ENCODE data around the gene PFKFB3.
"Not testable (repeated sequence)": the region's sequence is repeated elsewhere in the genome, so short reads cannot be mapped to it uniquely, and the experiment has no call there.

Gene PFKFB3

DNA sequence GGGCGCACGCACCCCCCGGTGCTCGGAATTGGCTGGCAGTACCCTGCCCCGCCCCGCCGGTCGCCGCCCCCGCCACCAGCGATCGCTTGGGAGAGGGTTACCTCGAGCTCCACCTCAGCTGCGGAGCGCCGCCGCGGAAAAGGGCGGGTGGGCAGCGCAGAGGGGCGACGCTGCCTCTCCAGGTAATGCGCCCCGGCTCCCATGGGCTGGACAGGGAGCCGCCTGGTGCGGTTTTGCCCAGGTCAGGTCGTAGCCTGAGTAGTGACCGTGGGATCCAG, 1.3 kb downstream of the PFKFB3 start:
- peak overlapping the region; percentile 77 for H3K27ac ChIP-seq (ENCODE audit: low read depth, low read length, poor library complexity, severe bottlenecking)
- peak overlapping the region; percentile 98 for H3K4me2 ChIP-seq (ENCODE audit: low read length)
- peak overlapping the region; percentile 93 for H3K9ac ChIP-seq (ENCODE audit: low read length)
- no peaks in the 10 kb centered on the region for H3K27me3 ChIP-seq (ENCODE audit: insufficient read depth, low read length)
- H4K20me1 ChIP-seq (ENCODE audit: insufficient read depth, low read length): no peaks in the 10 kb centered on the region
- peaks cover 42% of the 10 kb centered on the region for H3K79me2 ChIP-seq (ENCODE audit: insufficient read depth, low read length)
- no peak overlapping the region for H2AFZ ChIP-seq (ENCODE audit: low read length)
- H3F3A ChIP-seq (ENCODE audit: insufficient read depth, low read length): no peaks in the 10 kb centered on the region
- no peaks in the 10 kb centered on the region for H3K9me3 ChIP-seq (ENCODE audit: low read length)
- peaks cover 17% of the 10 kb centered on the region for H3K36me3 ChIP-seq (ENCODE audit: insufficient read depth, low read length)
- H3K9me2 ChIP-seq (ENCODE audit: low read depth, low read length): no peaks in the 10 kb centered on the region
- TF ChIP-seq EZH2 (IDR thresholded peaks at IDR 0.05; ENCODE audit: borderline replicate concordance, low read length): no peak
- TF ChIP-seq, protein P1, sequence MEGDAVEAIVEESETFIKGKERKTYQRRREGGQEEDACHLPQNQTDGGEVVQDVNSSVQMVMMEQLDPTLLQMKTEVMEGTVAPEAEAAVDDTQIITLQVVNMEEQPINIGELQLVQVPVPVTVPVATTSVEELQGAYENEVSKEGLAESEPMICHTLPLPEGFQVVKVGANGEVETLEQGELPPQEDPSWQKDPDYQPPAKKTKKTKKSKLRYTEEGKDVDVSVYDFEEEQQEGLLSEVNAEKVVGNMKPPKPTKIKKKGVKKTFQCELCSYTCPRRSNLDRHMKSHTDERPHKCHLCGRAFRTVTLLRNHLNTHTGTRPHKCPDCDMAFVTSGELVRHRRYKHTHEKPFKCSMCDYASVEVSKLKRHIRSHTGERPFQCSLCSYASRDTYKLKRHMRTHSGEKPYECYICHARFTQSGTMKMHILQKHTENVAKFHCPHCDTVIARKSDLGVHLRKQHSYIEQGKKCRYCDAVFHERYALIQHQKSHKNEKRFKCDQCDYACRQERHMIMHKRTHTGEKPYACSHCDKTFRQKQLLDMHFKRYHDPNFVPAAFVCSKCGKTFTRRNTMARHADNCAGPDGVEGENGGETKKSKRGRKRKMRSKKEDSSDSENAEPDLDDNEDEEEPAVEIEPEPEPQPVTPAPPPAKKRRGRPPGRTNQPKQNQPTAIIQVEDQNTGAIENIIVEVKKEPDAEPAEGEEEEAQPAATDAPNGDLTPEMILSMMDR (IDR thresholded peaks at IDR 0.05; ENCODE audit: low read length): no peak
- H3K4me3 ChIP-seq (ENCODE audit: low read depth, low read length, poor library complexity, severe bottlenecking): peak overlapping the region; percentile 93
- peaks cover 66% of the 10 kb centered on the region for H3K4me1 ChIP-seq (ENCODE audit: insufficient read depth, low read length, severe bottlenecking)

DNA sequence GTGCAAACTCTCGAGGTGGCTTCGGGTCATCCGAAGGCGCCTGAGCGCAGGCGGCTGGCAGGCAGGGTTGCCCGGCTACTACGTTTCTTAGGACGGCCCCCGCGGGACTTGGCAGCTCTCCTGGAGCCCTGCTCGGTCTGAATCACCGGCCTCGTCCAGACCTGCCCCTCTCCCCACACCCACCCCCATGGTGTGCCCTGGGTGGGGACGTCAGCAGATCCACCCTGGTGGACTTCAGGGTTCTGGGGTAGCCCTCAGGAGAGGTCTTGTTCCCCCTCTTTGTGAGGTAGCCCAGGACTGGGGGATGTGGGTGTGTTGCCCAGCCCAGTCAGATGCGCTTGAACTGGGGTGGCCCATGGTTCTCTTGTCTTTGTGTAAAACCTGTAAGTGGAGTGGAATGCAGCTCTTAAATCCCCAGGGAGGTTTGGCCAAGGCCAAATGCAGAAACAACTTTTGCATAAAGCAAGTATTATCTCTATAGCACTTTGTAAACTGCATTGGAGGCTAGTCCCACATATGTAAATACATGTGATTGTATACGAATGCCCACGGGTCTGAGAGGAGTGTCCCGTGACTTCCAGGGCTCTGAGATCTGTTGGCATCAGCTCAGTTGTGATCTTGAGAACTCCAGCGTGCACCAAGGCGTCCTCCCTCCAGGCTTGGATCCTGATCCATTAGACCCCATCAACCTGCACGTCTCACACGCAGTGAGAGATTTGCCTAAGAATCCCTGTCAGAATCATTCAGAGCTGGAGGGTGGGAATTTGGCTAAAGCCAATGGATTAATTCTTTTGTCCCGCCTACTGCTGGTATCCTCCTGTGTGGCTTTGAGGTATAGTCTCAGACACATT, 1.8 kb downstream of the PFKFB3 start:
- Histone ChIP-seq H3F3A (ENCODE audit: insufficient read depth, low read length) (no peaks in the 10 kb centered on the region), H3K4me1 (ENCODE audit: insufficient read depth, low read length, severe bottlenecking) (peaks cover 66% of the 10 kb centered on the region), H3K27me3 (ENCODE audit: insufficient read depth, low read length) (no peaks in the 10 kb centered on the region), H3K4me2 (ENCODE audit: low read length) (peak overlapping the region; percentile 98), H4K20me1 (ENCODE audit: insufficient read depth, low read length) (no peaks in the 10 kb centered on the region), H3K4me3 (ENCODE audit: low read depth, low read length, poor library complexity, severe bottlenecking) (peak overlapping the region; percentile 93), H3K36me3 (ENCODE audit: insufficient read depth, low read length) (peaks cover 17% of the 10 kb centered on the region), H3K27ac (ENCODE audit: low read depth, low read length, poor library complexity, severe bottlenecking) (peak overlapping the region; percentile 77), H2AFZ (ENCODE audit: low read length) (no peak overlapping the region), H3K9me3 (ENCODE audit: low read length) (no peaks in the 10 kb centered on the region), H3K79me2 (ENCODE audit: insufficient read depth, low read length) (peaks cover 48% of the 10 kb centered on the region), H3K9ac (ENCODE audit: low read length) (peak overlapping the region; percentile 93), H3K9me2 (ENCODE audit: low read depth, low read length) (no peaks in the 10 kb centered on the region)
- TF ChIP-seq EZH2 (IDR thresholded peaks at IDR 0.05; ENCODE audit: borderline replicate concordance, low read length): no peak
- TF ChIP-seq, protein P1 (IDR thresholded peaks at IDR 0.05; ENCODE audit: low read length): no peak

GRCh38 chr10:6206486-6206885, 3.8 kb downstream of the PFKFB3 start:
- H4K20me1 ChIP-seq (ENCODE audit: insufficient read depth, low read length); H3K27me3 ChIP-seq (ENCODE audit: insufficient read depth, low read length); H3K9me3 ChIP-seq (ENCODE audit: low read length); H2AFZ ChIP-seq (ENCODE audit: low read length); H3F3A ChIP-seq (ENCODE audit: insufficient read depth, low read length); H3K9ac ChIP-seq (ENCODE audit: low read length); H3K4me2 ChIP-seq (ENCODE audit: low read length); H3K4me3 ChIP-seq (ENCODE audit: low read depth, low read length, poor library complexity, severe bottlenecking); H3K9me2 ChIP-seq (ENCODE audit: low read depth, low read length); H3K27ac ChIP-seq (ENCODE audit: low read depth, low read length, poor library complexity, severe bottlenecking): not testable (repeated sequence)
- Histone ChIP-seq H3K36me3 (ENCODE audit: insufficient read depth, low read length) (peaks cover 24% of the 10 kb centered on the region), H3K4me1 (ENCODE audit: insufficient read depth, low read length, severe bottlenecking) (peaks cover 51% of the 10 kb centered on the region), H3K79me2 (ENCODE audit: insufficient read depth, low read length) (peaks cover 62% of the 10 kb centered on the region)

DNA sequence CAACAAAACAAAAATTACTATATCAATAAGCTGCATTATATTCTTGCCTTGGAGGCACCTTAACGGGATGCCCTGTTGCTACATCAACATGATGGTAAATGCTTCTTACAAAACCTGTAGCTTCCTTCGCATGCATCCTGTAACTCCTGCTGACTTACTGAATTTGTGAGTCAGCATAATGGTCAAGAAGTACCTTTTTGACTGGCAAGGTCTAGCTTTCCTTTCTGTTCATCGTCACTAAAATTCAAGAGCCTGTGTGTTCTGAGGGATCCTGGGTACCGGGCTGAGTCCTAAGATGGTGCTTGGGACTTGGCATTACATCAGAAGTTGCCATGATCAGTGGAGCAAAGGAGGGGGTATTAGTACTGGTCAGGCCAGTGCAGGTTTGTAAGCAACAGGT, 4.9 kb downstream of the PFKFB3 start:
- Histone ChIP-seq H3K4me2 (ENCODE audit: low read length) (peak overlapping the region; percentile 40), H3K9me3 (ENCODE audit: low read length) (no peaks in the 10 kb centered on the region), H3K4me3 (ENCODE audit: low read depth, low read length, poor library complexity, severe bottlenecking) (peak overlapping the region; percentile 35), H3K9ac (ENCODE audit: low read length) (no peak overlapping the region; the same call in 1 of the 2 replicates), H3K36me3 (ENCODE audit: insufficient read depth, low read length) (peaks cover 33% of the 10 kb centered on the region), H3K27ac (ENCODE audit: low read depth, low read length, poor library complexity, severe bottlenecking) (peak overlapping the region; percentile 78), H3K79me2 (ENCODE audit: insufficient read depth, low read length) (peaks cover 73% of the 10 kb centered on the region), H2AFZ (ENCODE audit: low read length) (no peak overlapping the region), H4K20me1 (ENCODE audit: insufficient read depth, low read length) (no peaks in the 10 kb centered on the region), H3K4me1 (ENCODE audit: insufficient read depth, low read length, severe bottlenecking) (peaks cover 41% of the 10 kb centered on the region), H3K27me3 (ENCODE audit: insufficient read depth, low read length) (no peaks in the 10 kb centered on the region), H3F3A (ENCODE audit: insufficient read depth, low read length) (no peaks in the 10 kb centered on the region), H3K9me2 (ENCODE audit: low read depth, low read length) (no peaks in the 10 kb centered on the region)
- no peak for TF ChIP-seq EZH2 (IDR thresholded peaks at IDR 0.05; ENCODE audit: borderline replicate concordance, low read length)
- TF ChIP-seq, protein P1 (IDR thresholded peaks at IDR 0.05; ENCODE audit: low read length): no peak
